ENCODE results near the gene ACMSD. TPM values are rescaled to one million over a fixed set of nuclear protein-coding genes. Genes with fewer than 3 reads are reported as not detected.

ACMSD gene
- total RNA-seq, 6 experiments from 2014 or later: 38.3 to 145 (median 87.0) TPM

DNA sequence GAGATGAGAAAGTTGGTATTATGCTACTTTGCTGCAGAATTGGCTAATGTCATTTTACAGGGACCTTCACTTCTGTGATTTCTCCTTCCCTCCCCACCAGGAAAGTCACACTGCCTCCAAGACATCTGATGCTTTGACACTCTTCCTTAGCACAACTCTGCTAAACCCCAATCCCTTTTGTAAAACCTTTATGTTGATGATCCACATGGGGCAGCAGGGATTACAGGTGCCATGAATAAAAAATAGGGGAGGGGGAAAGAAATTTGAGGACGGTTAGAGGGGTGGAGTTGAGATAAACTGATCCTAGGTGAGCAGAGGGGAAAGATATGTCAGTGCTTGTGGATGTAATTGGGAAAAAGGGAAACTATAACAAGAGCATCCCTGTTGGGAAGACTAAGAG, 106.6 kb downstream of the ACMSD start:
- intact Hi-C loops (cut with DNase I): no loop called here

DNA sequence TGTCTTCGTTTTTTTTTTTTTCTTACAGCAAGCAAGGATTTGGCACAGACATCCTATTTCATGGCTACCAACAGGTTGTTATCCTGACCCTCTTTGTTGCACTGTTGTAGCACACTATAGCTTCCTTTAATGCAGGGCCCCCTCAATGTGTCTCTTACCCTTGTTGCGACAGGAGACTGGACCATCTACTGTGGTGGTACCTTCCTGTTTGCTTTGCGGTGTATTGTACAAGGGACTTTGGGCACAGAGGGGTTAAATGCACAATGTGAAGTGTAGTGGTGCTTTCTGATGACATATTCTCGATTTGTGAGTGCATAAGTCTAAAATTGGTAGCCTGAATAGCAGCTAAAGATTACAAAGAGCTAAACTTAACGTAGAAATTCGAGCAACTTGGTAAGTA, 107.7 kb downstream of the ACMSD start:
- no peak overlapping the region for H3K27ac ChIP-seq
- peaks cover 0 to 49% (median 11%) of the 10 kb centered on the region in 4 donors for H3K36me3 ChIP-seq
- no peak for ATAC-seq

More for the DNA sequence above, 106.6 kb downstream of the ACMSD start:
- TF ChIP-seq, protein P1, sequence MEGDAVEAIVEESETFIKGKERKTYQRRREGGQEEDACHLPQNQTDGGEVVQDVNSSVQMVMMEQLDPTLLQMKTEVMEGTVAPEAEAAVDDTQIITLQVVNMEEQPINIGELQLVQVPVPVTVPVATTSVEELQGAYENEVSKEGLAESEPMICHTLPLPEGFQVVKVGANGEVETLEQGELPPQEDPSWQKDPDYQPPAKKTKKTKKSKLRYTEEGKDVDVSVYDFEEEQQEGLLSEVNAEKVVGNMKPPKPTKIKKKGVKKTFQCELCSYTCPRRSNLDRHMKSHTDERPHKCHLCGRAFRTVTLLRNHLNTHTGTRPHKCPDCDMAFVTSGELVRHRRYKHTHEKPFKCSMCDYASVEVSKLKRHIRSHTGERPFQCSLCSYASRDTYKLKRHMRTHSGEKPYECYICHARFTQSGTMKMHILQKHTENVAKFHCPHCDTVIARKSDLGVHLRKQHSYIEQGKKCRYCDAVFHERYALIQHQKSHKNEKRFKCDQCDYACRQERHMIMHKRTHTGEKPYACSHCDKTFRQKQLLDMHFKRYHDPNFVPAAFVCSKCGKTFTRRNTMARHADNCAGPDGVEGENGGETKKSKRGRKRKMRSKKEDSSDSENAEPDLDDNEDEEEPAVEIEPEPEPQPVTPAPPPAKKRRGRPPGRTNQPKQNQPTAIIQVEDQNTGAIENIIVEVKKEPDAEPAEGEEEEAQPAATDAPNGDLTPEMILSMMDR (IDR thresholded peaks at IDR 0.05): no peak
- no peak for TF ChIP-seq POLR2A (IDR thresholded peaks at IDR 0.05)
- Histone ChIP-seq H3K27ac (no peak overlapping the region), H3K36me3 (peaks cover 0 to 53% (median 10%) of the 10 kb centered on the region in 4 donors), H3K9me3 (no peaks in the 10 kb centered on the region), H3K4me1 (no peaks in the 10 kb centered on the region), H3K27me3 (no peaks in the 10 kb centered on the region), H3K4me3 (no peak overlapping the region)
- ATAC-seq: no peak
- WGBS (ENCODE audit: insufficient coverage, low coverage, low lambda C conversion rate, missing lambda C conversion rate): 88% methylated on average over 1 of the region's 1 CpG
- DNase-seq: no peak

GRCh38 chr2:134949981-134950708, 111.7 kb downstream of the ACMSD start:
- Histone ChIP-seq H3K4me3 (no peak overlapping the region), H3K27ac (no peak overlapping the region), H3K36me3 (peaks cover 0 to 56% (median 25%) of the 10 kb centered on the region in 4 donors), H3K9me3 (no peaks in the 10 kb centered on the region), H3K4me1 (no peaks in the 10 kb centered on the region), H3K27me3 (no peaks in the 10 kb centered on the region)
- ATAC-seq: no peak
- intact Hi-C loops (cut with DNase I): no loop called here
- TF ChIP-seq POLR2A (IDR thresholded peaks at IDR 0.05): no peak
- TF ChIP-seq, protein P1 (IDR thresholded peaks at IDR 0.05): no peak
- 68% methylated on average over 6 of the region's 7 CpGs for WGBS (ENCODE audit: insufficient coverage, low coverage, low lambda C conversion rate, missing lambda C conversion rate)
- DNase-seq: no peak

More for the DNA sequence above, 107.7 kb downstream of the ACMSD start:
- H3K9me3 ChIP-seq: no peaks in the 10 kb centered on the region
- WGBS (ENCODE audit: insufficient coverage, low coverage, low lambda C conversion rate, missing lambda C conversion rate): 78% methylated on average over 6 of the region's 6 CpGs
- H3K4me3 ChIP-seq: no peak overlapping the region
- no peaks in the 10 kb centered on the region for H3K27me3 ChIP-seq
- TF ChIP-seq, protein P1 (IDR thresholded peaks at IDR 0.05): no peak
- TF ChIP-seq POLR2A (IDR thresholded peaks at IDR 0.05): no peak
- no peak for DNase-seq
- no peaks in the 10 kb centered on the region for H3K4me1 ChIP-seq
- intact Hi-C loops (cut with DNase I): no loop called here

GRCh38 chr2:134950886-134951285, 112.5 kb downstream of the ACMSD start:
- 90% methylated on average over 2 of the region's 2 CpGs for WGBS (ENCODE audit: insufficient coverage, low coverage, low lambda C conversion rate, missing lambda C conversion rate)
- no peaks in the 10 kb centered on the region for H3K27me3 ChIP-seq
- peaks cover 3 to 59% (median 24%) of the 10 kb centered on the region in 4 donors for H3K36me3 ChIP-seq
- DNase-seq (no peak), ATAC-seq (no peak)
- H3K9me3 ChIP-seq: no peaks in the 10 kb centered on the region
- H3K4me3 ChIP-seq: no peak overlapping the region
- no peaks in the 10 kb centered on the region for H3K4me1 ChIP-seq
- intact Hi-C loops (cut with DNase I): no loop called here
- H3K27ac ChIP-seq: no peak overlapping the region
- TF ChIP-seq POLR2A (IDR thresholded peaks at IDR 0.05): no peak
- TF ChIP-seq, protein P1 (IDR thresholded peaks at IDR 0.05): no peak

Small RNA genes lying within 50 kb of the gene (microRNA-seq; reads per million reads assigned to microRNA genes)
- 82.5 to 113 reads per million in 2 donors for gene MIR5590

Small RNA genes lying within 50 kb of the gene (small RNA-seq; reads per million reads assigned to genes)
- gene AC110620.1 (0 reads per million in 2 experiments), gene MIR5590 (0 to 0.29 reads per million in 2 experiments)

Other genes starting within 250 kb of the ACMSD start
- under 1 TPM in 3 of 6 experiments, not detected in 3; 0.06 to 0.20 (median 0.07) TPM for gene TMEM163, start 119.6 kb upstream of the ACMSD start, total RNA-seq
- 10 to 100 TPM; 13.2 to 23.6 (median 17.5) TPM for gene CCNT2, start 80.2 kb downstream of the ACMSD start, total RNA-seq
- gene MAP3K19, start 208.8 kb downstream of the ACMSD start, total RNA-seq: not detected
- 10 to 100 TPM; 13.9 to 17.8 (median 15.9) TPM for gene RAB3GAP1, start 213.7 kb downstream of the ACMSD start, total RNA-seq